HepG2 (cell line): ENCODE measurements around the gene NKD1. TPM values are rescaled to one million over a fixed set of nuclear protein-coding genes. Genes with fewer than 3 reads are reported as not detected.

ENCODE experiments used
- ARNT2 ChIP-seq: sonication (generic); formaldehyde crosslinking; IDR thresholded peaks from 2 replicates; pipeline ENCODE4 v1.8.0; 2022; ENCODE audit warnings: mild to moderate bottlenecking, low read depth, missing genetic modification reagents, moderate library complexity
- ATF5 ChIP-seq: sonication (generic); formaldehyde crosslinking; IDR thresholded peaks from 2 replicates; pipeline ENCODE4 v1.4.0; 2020; ENCODE audit warnings: mild to moderate bottlenecking, low read depth, missing genetic modification reagents
- ATF7 ChIP-seq, 2 experiments: fragments of 450-650 bp in 1 of 2; sonication (generic) in 1 of 2; formaldehyde crosslinking in 1 of 2; IDR thresholded peaks; 2 replicates each; pipeline versions ENCODE4 v1.4.0 to v1.6.1; 2016 to 2020; ENCODE audit warnings: antibody characterized with exemption in 1 of 2, mild to moderate bottlenecking in 1 of 2, missing genetic modification reagents in 1 of 2
- ELF4 ChIP-seq: sonication (generic); formaldehyde crosslinking; IDR thresholded peaks from 2 replicates; pipeline ENCODE4 v1.5.0; 2020; ENCODE audit warnings: missing genetic modification reagents, mild to moderate bottlenecking, moderate library complexity, borderline replicate concordance
- GABPB1 ChIP-seq: IDR thresholded peaks from 2 replicates; pipeline ENCODE4 v1.6.1; 2016; ENCODE audit warnings: mild to moderate bottlenecking, missing genetic modification reagents, moderate library complexity, missing compliant biosample characterization
- HDAC1 ChIP-seq: sonication (generic); formaldehyde crosslinking; IDR thresholded peaks from 2 replicates; pipeline ENCODE4 v1.5.1; 2020; ENCODE audit warnings: mild to moderate bottlenecking, missing genetic modification reagents
- KDM6A ChIP-seq: IDR thresholded peaks from 2 replicates; pipeline ENCODE4 v1.6.1; 2016; ENCODE audit warnings: low read depth
- MEF2D ChIP-seq: sonication (generic); formaldehyde crosslinking; IDR thresholded peaks from 2 replicates; pipeline ENCODE4 v1.5.1; 2020; ENCODE audit warnings: mild to moderate bottlenecking, missing genetic modification reagents
- MTA1 ChIP-seq: sonication (generic); formaldehyde crosslinking; IDR thresholded peaks from 2 replicates; pipeline ENCODE4 v1.4.0; 2020; ENCODE audit warnings: missing genetic modification reagents, mild to moderate bottlenecking, borderline replicate concordance
- NFKBIZ ChIP-seq: IDR thresholded peaks from 2 replicates; pipeline ENCODE4 v1.6.1; 2018; ENCODE audit warnings: missing genetic modification reagents, missing compliant biosample characterization
- PRMT3 ChIP-seq: sonication (generic); formaldehyde crosslinking; IDR thresholded peaks from 2 replicates; pipeline ENCODE4 v1.8.1; 2022; ENCODE audit warnings: low read depth, mild to moderate bottlenecking, moderate library complexity, missing genetic modification reagents, borderline replicate concordance
- RORA ChIP-seq: sonication (generic); formaldehyde crosslinking; IDR thresholded peaks from 2 replicates; pipeline ENCODE4 v1.5.0; 2020; ENCODE audit warnings: mild to moderate bottlenecking, missing genetic modification reagents, moderate library complexity
- STAG1 ChIP-seq: sonication (generic); formaldehyde crosslinking; IDR thresholded peaks from 2 replicates; pipeline ENCODE4 v1.4.0; 2020; ENCODE audit warnings: missing genetic modification reagents
- ZBTB7A ChIP-seq: sonication (generic); formaldehyde crosslinking; IDR thresholded peaks from 2 replicates; pipeline ENCODE4 v1.8.0; 2022; ENCODE audit warnings: mild to moderate bottlenecking, missing genetic modification reagents
- ZC3H4 ChIP-seq: sonication (generic); formaldehyde crosslinking; IDR thresholded peaks from 2 replicates; pipeline ENCODE4 v1.4.0; 2020; ENCODE audit warnings: missing genetic modification reagents, borderline replicate concordance
- ZFP36L2 ChIP-seq: sonication (generic); formaldehyde crosslinking; IDR thresholded peaks from 2 replicates; pipeline ENCODE4 v1.4.0; 2020; ENCODE audit warnings: missing genetic modification reagents
- ZGPAT ChIP-seq: IDR thresholded peaks from 2 replicates; pipeline ENCODE4 v1.6.1; 2016; ENCODE audit warnings: mild to moderate bottlenecking
- polyA plus RNA-seq, 8 experiments: library from polyadenylated mRNA; depleted of rRNA in 3 of 8; stranded (reverse) in 7 of 8; unstranded in 1 of 8; fragments of >200 nt; fragmentation: Illumina TruSeq in 4 of 8; extraction: Trizol in 4 of 8; gene quantifications; 2 replicates each; pipeline versions ENCODE4 v1.2.1 to v1.2.3, GENCODE V29; 2011 to 2016; ENCODE audit warnings: low read depth in 4 of 8, missing spikeins in 1 of 8, mixed read lengths in 1 of 8; ENCODE audit not compliant: insufficient read depth in 1 of 8
- total RNA-seq, 5 experiments: library from RNA; depleted of rRNA; stranded (reverse); fragments of >200 nt; fragmentation: Illumina TruSeq; extraction: Trizol; gene quantifications; 2 replicates each; pipeline ENCODE4 v1.2.3, GENCODE V29; 2016; ENCODE audit warnings: low read depth in 1 of 5
- TF ChIP-seq, protein P1 (sequence below): IDR thresholded peaks from 2 replicates; pipeline ENCODE4 v1.6.1; 2016; ENCODE audit warnings: missing compliant biosample characterization, missing genetic modification reagents, borderline replicate concordance
- TF ChIP-seq, protein P2 (sequence below): sonication (generic); formaldehyde crosslinking; IDR thresholded peaks from 2 replicates; pipeline ENCODE4 v1.5.0; 2020; ENCODE audit warnings: mild to moderate bottlenecking, missing genetic modification reagents
- TF ChIP-seq, protein P3 (sequence below): sonication (generic); formaldehyde crosslinking; IDR thresholded peaks from 2 replicates; pipeline ENCODE4 v1.4.0; 2020; ENCODE audit warnings: missing genetic modification reagents

The NKD1 gene
- total and polyA plus RNA-seq, 2 of the 13 experiments (the other 11 are each of a cell fraction or from before 2014, with no cell fraction given): 70.4 to 121 TPM

GRCh38 chr16:50668368-50669008 is 120.3 kb downstream of the NKD1 start (continued):
- TF ChIP-seq, protein P1, sequence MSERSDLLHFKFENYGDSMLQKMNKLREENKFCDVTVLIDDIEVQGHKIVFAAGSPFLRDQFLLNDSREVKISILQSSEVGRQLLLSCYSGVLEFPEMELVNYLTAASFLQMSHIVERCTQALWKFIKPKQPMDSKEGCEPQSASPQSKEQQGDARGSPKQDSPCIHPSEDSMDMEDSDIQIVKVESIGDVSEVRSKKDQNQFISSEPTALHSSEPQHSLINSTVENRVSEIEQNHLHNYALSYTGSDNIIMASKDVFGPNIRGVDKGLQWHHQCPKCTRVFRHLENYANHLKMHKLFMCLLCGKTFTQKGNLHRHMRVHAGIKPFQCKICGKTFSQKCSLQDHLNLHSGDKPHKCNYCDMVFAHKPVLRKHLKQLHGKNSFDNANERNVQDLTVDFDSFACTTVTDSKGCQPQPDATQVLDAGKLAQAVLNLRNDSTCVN (CRISPR knock-in tag): no peak
- TF ChIP-seq NFKBIZ (CRISPR knock-in tag): no peak
- TF ChIP-seq ZBTB7A (CRISPR knock-in tag): peak; percentile 76; the same call in 1 of the 2 replicates
- peak; percentile 37; the same call in 1 of the 2 replicates for TF ChIP-seq HDAC1 (CRISPR knock-in tag)
- no peak for TF ChIP-seq RORA (CRISPR knock-in tag)
- TF ChIP-seq MTA1: peak; percentile 66; the same call in 1 of the 2 replicates
- peak; percentile 81; the same call in 1 of the 2 replicates for TF ChIP-seq ATF5 (CRISPR knock-in tag)
- no peak for TF ChIP-seq ZC3H4 (CRISPR knock-in tag)
- TF ChIP-seq STAG1 (CRISPR knock-in tag): peak; percentile 52
- TF ChIP-seq ZGPAT (CRISPR knock-in tag): 0 out of 2 replicates have a peak, but pooled peaks have one; percentile 21
- no peak for TF ChIP-seq PRMT3 (CRISPR knock-in tag)
- TF ChIP-seq, protein P2, sequence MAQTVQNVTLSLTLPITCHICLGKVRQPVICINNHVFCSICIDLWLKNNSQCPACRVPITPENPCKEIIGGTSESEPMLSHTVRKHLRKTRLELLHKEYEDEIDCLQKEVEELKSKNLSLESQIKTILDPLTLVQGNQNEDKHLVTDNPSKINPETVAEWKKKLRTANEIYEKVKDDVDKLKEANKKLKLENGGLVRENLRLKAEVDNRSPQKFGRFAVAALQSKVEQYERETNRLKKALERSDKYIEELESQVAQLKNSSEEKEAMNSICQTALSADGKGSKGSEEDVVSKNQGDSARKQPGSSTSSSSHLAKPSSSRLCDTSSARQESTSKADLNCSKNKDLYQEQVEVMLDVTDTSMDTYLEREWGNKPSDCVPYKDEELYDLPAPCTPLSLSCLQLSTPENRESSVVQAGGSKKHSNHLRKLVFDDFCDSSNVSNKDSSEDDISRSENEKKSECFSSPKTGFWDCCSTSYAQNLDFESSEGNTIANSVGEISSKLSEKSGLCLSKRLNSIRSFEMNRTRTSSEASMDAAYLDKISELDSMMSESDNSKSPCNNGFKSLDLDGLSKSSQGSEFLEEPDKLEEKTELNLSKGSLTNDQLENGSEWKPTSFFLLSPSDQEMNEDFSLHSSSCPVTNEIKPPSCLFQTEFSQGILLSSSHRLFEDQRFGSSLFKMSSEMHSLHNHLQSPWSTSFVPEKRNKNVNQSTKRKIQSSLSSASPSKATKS: no peak
- TF ChIP-seq ELF4 (CRISPR knock-in tag): no peak
- TF ChIP-seq GABPB1 (CRISPR knock-in tag): no peak
- no peak for TF ChIP-seq ATF7 (IDR thresholded peaks at IDR 0.05)
- no peak for TF ChIP-seq ATF7 (CRISPR knock-in tag; IDR thresholded peaks at IDR 0.05)
- no peak for TF ChIP-seq ARNT2 (CRISPR knock-in tag)
- TF ChIP-seq, protein P3, sequence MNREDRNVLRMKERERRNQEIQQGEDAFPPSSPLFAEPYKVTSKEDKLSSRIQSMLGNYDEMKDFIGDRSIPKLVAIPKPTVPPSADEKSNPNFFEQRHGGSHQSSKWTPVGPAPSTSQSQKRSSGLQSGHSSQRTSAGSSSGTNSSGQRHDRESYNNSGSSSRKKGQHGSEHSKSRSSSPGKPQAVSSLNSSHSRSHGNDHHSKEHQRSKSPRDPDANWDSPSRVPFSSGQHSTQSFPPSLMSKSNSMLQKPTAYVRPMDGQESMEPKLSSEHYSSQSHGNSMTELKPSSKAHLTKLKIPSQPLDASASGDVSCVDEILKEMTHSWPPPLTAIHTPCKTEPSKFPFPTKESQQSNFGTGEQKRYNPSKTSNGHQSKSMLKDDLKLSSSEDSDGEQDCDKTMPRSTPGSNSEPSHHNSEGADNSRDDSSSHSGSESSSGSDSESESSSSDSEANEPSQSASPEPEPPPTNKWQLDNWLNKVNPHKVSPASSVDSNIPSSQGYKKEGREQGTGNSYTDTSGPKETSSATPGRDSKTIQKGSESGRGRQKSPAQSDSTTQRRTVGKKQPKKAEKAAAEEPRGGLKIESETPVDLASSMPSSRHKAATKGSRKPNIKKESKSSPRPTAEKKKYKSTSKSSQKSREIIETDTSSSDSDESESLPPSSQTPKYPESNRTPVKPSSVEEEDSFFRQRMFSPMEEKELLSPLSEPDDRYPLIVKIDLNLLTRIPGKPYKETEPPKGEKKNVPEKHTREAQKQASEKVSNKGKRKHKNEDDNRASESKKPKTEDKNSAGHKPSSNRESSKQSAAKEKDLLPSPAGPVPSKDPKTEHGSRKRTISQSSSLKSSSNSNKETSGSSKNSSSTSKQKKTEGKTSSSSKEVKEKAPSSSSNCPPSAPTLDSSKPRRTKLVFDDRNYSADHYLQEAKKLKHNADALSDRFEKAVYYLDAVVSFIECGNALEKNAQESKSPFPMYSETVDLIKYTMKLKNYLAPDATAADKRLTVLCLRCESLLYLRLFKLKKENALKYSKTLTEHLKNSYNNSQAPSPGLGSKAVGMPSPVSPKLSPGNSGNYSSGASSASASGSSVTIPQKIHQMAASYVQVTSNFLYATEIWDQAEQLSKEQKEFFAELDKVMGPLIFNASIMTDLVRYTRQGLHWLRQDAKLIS (CRISPR knock-in tag): no peak
- TF ChIP-seq KDM6A: 0 out of 2 replicates have a peak, but pooled peaks have one; percentile 21
- TF ChIP-seq MEF2D: no peak
- no peak for TF ChIP-seq ZFP36L2
